Vagina (tissue), 2 donors: ENCODE data around the gene PPIL4. TPM values are rescaled to one million over a fixed set of nuclear protein-coding genes. Genes with fewer than 3 reads are reported as not detected.

Source experiments
- DNase-seq, 2 donors: peaks; one replicate each; pipeline ENCODE4 v3.0.0-alpha.2; 2017; ENCODE audit errors: extremely low spot score in 2 of 2
- H3K27ac ChIP-seq: fragments of 200-600 bp; sonication (generic); one replicate; pipeline ENCODE4 v1.5.1; 2019
- H3K27me3 ChIP-seq: fragments of 200-600 bp; sonication (generic); one replicate; pipeline ENCODE4 v1.5.1; 2019
- H3K36me3 ChIP-seq, 2 donors: fragments of 200-600 bp; sonication (generic); one replicate each; pipeline ENCODE4 v1.5.1; 2017 to 2019
- H3K4me1 ChIP-seq: fragments of 200-600 bp; sonication (generic); one replicate; pipeline ENCODE4 v1.5.1; 2019
- H3K4me3 ChIP-seq, 2 donors: fragments of 200-600 bp; sonication (generic); 1 replicate in 1 of 2; 2 replicates in 1 of 2; pipeline ENCODE4 v1.5.1; 2016 to 2019
- H3K9me3 ChIP-seq: fragments of 200-600 bp; sonication (generic); one replicate; pipeline ENCODE4 v1.5.1; 2019
- POLR2A ChIP-seq, 2 donors: fragments of 450-650 bp; IDR thresholded peaks; one replicate each; pipeline ENCODE4 v1.6.1; 2017; ENCODE audit warnings: antibody characterized with exemption in 2 of 2, mild to moderate bottlenecking in 2 of 2, moderate library complexity in 2 of 2
- POLR2AphosphoS5 ChIP-seq, 2 donors: sonication (generic); formaldehyde crosslinking; IDR thresholded peaks; one replicate each; pipeline ENCODE4 v1.9.0; 2017; ENCODE audit warnings: antibody characterized with exemption in 2 of 2, mild to moderate bottlenecking in 2 of 2, low read depth in 1 of 2; ENCODE audit not compliant: insufficient read depth in 1 of 2
- intact Hi-C: fragments of 100-400 bp; cut with DNase I; formaldehyde crosslinking; loops from one replicate; pipeline ENCODE4 v1.15.1; 2023
- total RNA-seq: library from RNA; depleted of rRNA; stranded (reverse); fragments of >200 nt; gene quantifications from one replicate; pipeline ENCODE4 v1.2.3, GENCODE V29; 2016
- TF ChIP-seq, protein P1 (sequence below), 3 experiments: fragments of 450-650 bp in 2 of 3; fragments of 200-600 bp in 1 of 3; sonication (generic) in 1 of 3; IDR thresholded peaks; one replicate each; pipeline ENCODE4 v1.5.1; 2017 to 2019; ENCODE audit warnings: antibody characterized with exemption in 3 of 3, mild to moderate bottlenecking in 2 of 3, moderate library complexity in 2 of 3

PPIL4 gene
- total RNA-seq, 1 donor from 2014 or later, result 20.1 TPM

DNA sequence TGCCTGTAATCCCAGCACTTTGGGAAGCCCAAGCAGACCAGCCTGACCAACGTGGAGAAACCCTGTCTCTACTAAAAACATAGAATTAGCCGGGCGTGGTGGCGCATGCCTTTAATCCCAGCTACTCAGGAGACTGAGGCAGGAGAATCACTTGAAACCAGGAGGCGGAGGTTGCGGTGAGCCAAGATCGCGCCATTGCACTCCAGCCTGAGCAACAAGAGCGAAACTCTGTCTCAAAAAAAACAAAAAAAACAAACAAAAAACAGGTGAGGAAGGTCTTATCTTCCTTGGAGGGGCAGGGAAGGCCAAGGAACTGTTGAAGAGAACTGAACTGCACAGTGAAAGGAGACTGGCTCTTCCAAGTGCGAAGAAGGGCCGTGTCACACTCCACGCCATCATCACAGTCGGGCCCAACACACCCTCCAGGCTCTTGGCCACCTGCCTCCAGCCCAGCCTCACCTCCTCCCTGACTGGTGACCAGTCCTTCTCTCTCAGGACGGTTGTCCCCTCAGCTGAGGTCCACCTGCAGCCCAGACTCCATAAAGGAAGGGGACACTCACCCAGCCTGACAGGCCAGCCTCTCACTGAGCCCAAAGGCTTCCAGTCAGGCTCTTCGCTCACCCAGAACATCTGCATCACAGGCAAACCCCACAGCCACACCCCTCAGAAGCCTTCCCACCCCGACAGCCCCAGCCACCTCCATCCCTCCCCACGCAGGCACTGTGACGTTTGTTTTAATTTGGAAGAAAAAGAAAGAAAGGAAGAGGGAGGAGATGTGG lies 65.2 kb downstream of the PPIL4 start:
- no peak overlapping the region for H3K4me3 ChIP-seq
- TF ChIP-seq POLR2AphosphoS5 (IDR thresholded peaks at IDR 0.05; ENCODE audit: insufficient read depth in 1 of 2, low read depth in 1 of 2) (no peak), POLR2A (IDR thresholded peaks at IDR 0.05) (no peak)
- TF ChIP-seq, protein P1, sequence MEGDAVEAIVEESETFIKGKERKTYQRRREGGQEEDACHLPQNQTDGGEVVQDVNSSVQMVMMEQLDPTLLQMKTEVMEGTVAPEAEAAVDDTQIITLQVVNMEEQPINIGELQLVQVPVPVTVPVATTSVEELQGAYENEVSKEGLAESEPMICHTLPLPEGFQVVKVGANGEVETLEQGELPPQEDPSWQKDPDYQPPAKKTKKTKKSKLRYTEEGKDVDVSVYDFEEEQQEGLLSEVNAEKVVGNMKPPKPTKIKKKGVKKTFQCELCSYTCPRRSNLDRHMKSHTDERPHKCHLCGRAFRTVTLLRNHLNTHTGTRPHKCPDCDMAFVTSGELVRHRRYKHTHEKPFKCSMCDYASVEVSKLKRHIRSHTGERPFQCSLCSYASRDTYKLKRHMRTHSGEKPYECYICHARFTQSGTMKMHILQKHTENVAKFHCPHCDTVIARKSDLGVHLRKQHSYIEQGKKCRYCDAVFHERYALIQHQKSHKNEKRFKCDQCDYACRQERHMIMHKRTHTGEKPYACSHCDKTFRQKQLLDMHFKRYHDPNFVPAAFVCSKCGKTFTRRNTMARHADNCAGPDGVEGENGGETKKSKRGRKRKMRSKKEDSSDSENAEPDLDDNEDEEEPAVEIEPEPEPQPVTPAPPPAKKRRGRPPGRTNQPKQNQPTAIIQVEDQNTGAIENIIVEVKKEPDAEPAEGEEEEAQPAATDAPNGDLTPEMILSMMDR (IDR thresholded peaks at IDR 0.05), result no peak
- DNase-seq, result no peak
- H3K27me3 ChIP-seq, result no peaks in the 10 kb centered on the region
- no peaks in the 10 kb centered on the region for H3K36me3 ChIP-seq
- peaks cover 16% of the 10 kb centered on the region for H3K4me1 ChIP-seq
- intact Hi-C loops, result no loop called here
- no peak overlapping the region for H3K27ac ChIP-seq
- no peaks in the 10 kb centered on the region for H3K9me3 ChIP-seq

DNA sequence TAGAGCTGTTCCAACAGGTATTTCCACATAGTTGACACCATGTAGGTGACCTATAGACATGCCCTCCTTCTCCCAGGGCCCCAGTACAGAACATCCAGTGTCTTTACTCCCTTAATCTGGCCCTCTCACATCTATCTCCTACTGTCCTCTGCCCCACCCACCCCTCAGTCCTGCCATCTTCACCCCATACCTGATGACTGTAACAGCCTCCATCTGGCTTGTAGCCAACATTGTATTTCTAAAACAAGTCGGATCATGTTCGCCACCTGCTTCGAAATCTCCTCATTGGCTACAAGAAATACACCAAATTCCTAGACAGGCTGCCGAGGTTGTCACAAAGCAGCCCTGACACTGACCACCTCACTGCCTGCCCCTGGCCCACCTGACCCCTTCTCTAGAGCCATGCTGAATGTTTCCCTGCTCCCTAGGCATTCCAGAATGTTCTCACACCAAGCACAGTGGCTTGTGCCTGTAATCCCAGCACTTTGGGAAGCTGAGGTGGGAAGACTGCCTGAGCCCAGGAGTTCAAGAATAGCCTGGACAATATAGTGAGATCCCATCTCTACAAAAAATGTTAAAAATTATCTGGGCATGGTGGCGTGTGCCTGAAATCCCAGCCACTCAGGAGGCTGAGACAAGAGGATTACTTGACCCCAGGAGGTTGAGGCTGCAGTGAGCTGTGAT lies 67.1 kb downstream of the PPIL4 start:
- H3K9me3 ChIP-seq, result no peaks in the 10 kb centered on the region
- no peaks in the 10 kb centered on the region for H3K27me3 ChIP-seq
- TF ChIP-seq, protein P1 (IDR thresholded peaks at IDR 0.05), result no peak
- TF ChIP-seq POLR2A (IDR thresholded peaks at IDR 0.05) (no peak), POLR2AphosphoS5 (IDR thresholded peaks at IDR 0.05; ENCODE audit: insufficient read depth in 1 of 2, low read depth in 1 of 2) (no peak)
- H3K4me3 ChIP-seq, result no peak overlapping the region
- no peaks in the 10 kb centered on the region for H3K36me3 ChIP-seq
- H3K27ac ChIP-seq, result no peak overlapping the region
- DNase-seq, result no peak
- peaks cover 14% of the 10 kb centered on the region for H3K4me1 ChIP-seq
- intact Hi-C loops, result no loop called here

DNA sequence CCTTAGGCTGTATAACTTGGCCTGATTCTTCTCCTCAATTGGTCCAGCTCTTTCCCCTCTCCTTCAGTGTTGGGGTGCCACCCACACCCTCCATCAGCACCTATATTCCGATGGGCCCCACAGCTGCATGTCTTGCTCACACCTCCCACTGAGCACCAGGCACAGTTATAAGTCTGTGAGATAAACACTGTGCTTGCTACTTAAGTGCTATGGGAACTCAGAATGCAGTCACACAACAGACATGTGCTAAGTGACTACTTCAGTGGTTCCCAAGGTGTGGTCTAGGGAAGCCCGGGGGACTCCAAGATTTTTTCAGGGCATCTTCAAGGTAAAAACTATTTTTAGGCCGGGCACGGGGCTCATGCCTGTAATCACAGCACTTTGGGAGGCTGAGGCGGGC lies 68.3 kb downstream of the PPIL4 start:
- no peak overlapping the region for H3K4me3 ChIP-seq
- peaks cover 20% of the 10 kb centered on the region for H3K4me1 ChIP-seq
- TF ChIP-seq POLR2A (IDR thresholded peaks at IDR 0.05) (no peak), POLR2AphosphoS5 (IDR thresholded peaks at IDR 0.05; ENCODE audit: insufficient read depth in 1 of 2, low read depth in 1 of 2) (no peak)
- intact Hi-C loops, result no loop called here
- no peak for DNase-seq
- H3K27ac ChIP-seq, result no peak overlapping the region
- H3K27me3 ChIP-seq, result no peaks in the 10 kb centered on the region
- no peaks in the 10 kb centered on the region for H3K36me3 ChIP-seq
- no peaks in the 10 kb centered on the region for H3K9me3 ChIP-seq

DNA sequence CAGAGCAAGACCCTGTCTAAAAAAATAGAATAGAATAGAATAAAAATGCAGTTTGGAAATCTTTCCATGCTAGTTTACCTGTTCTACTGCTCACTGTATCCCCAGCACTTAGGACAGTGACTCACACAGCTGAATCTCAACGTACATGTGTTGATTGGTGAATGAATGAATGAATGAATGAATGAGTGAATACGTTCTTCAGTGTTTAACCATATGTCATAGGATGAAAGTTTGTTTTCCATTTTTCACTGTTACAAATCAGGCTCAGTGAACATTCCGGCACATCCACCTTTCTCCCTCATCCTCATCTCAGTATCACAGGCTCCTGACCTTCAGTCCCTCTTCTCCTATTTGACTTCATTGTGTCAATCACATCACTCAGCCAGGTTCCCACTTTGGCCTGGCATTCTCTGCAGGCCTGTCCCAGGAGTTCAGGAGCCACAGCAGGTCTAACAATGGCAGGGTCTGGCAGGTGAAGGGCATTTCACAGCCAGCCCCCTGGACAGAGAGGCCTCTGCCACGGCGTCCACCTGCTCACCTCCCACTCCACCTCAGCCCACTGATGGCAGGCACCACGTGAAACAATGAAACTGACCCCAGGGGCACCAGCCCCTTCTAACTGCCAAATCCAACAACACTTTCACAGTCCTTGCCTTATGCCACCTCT lies 68.9 kb downstream of the PPIL4 start:
- Histone ChIP-seq H3K27me3 (no peaks in the 10 kb centered on the region), H3K9me3 (no peaks in the 10 kb centered on the region), H3K27ac (no peak overlapping the region), H3K4me1 (peaks cover 16% of the 10 kb centered on the region), H3K36me3 (no peaks in the 10 kb centered on the region), H3K4me3 (no peak overlapping the region)
- DNase-seq, result no peak
- intact Hi-C loops, result no loop called here
- TF ChIP-seq, protein P1 (IDR thresholded peaks at IDR 0.05), result no peak
- TF ChIP-seq POLR2AphosphoS5 (IDR thresholded peaks at IDR 0.05; ENCODE audit: insufficient read depth in 1 of 2, low read depth in 1 of 2) (no peak), POLR2A (IDR thresholded peaks at IDR 0.05) (no peak)

DNA sequence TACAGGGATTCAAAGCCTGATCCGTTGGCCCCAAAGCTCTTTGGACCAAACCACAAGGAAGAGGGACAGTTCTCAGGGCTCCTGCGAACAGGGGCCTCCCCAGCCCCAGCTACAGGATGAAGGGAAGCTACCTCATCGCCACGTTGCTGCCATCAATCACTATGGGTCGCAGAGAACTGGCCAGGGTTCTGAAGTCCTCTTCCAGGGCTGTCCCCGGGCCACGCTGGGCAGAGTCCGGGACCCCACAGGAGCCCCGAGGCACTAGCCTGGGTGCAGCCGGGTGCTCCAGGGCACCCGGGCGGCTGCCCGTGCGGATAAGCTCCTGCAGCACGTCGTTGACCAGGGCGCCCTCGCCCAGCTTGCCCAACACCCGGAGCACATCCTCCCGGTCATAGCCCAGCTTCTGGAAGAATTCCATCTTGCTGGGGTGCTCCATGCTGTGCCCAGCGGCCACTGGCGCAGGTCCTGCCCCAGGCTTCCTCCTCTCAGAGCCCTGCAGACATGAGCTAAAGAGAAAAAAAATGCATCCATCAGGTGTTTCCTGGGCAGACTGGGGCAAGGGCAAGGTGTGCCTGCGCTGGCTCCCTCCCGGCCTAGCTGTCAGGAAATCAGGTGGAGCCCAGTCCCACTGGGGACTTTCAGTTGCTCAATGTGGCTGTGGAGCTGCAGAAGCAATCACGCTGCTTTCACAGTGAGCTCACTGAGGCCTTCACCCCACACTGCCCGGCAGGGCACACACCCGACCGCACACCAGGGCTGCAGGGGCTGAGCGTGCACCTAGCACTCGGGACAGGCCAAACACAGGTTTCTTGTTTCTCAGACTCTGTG lies 71.5 kb downstream of the PPIL4 start:
- H3K4me1 ChIP-seq, result peaks cover 16% of the 10 kb centered on the region
- no peaks in the 10 kb centered on the region for H3K36me3 ChIP-seq
- H3K4me3 ChIP-seq, result no peak overlapping the region
- H3K9me3 ChIP-seq, result no peaks in the 10 kb centered on the region
- DNase-seq, result no peak
- intact Hi-C loops, result no loop called here
- TF ChIP-seq, protein P1 (IDR thresholded peaks at IDR 0.05), result no peak
- no peak for TF ChIP-seq POLR2AphosphoS5 (IDR thresholded peaks at IDR 0.05; ENCODE audit: insufficient read depth in 1 of 2, low read depth in 1 of 2)
- no peak for TF ChIP-seq POLR2A (IDR thresholded peaks at IDR 0.05)
- no peaks in the 10 kb centered on the region for H3K27me3 ChIP-seq
- no peak overlapping the region for H3K27ac ChIP-seq
